ENCODE data around the gene LILRB1. TPM values are rescaled to one million over a fixed set of nuclear protein-coding genes. Genes with fewer than 3 reads are reported as not detected.
A peak's percentile ranks its signal among the peaks of the same experiment; 100 is the strongest.

The LILRB1 gene
- total RNA-seq, 1 donor from 2014 or later = 23.6 TPM

- no peaks in the 10 kb centered on the region for H3K36me3 ChIP-seq
- H3K4me1 ChIP-seq = no peaks in the 10 kb centered on the region
- intact Hi-C loops (cut with DNase I) = no loop called here
- H3K27me3 ChIP-seq = no peaks in the 10 kb centered on the region
- no peaks in the 10 kb centered on the region for H3K9me3 ChIP-seq
- ATAC-seq = peak; percentile 34
- H3K4me3 ChIP-seq = no peak overlapping the region
- no peak for DNase-seq
- TF ChIP-seq CTCF (IDR thresholded peaks at IDR 0.05) = no peak
- H3K27ac ChIP-seq = no peak overlapping the region
Observed at GRCh38 chr19:54608792-54609191, 21.5 kb upstream of the LILRB1 start.

- intact Hi-C loops (cut with DNase I) = no loop called here
- no peaks in the 10 kb centered on the region for H3K4me1 ChIP-seq
- no peak for ATAC-seq
- no peak for TF ChIP-seq CTCF (IDR thresholded peaks at IDR 0.05)
- no peaks in the 10 kb centered on the region for H3K9me3 ChIP-seq
- no peak overlapping the region for H3K4me3 ChIP-seq
- H3K27ac ChIP-seq = no peak overlapping the region
- no peaks in the 10 kb centered on the region for H3K27me3 ChIP-seq
- no peak for DNase-seq
- H3K36me3 ChIP-seq = no peaks in the 10 kb centered on the region
Observed at GRCh38 chr19:54609356-54609791, 20.9 kb upstream of the LILRB1 start.

GRCh38 chr19:54612428-54612827 is 17.9 kb upstream of the LILRB1 start:
- Histone ChIP-seq H3K4me1 (no peaks in the 10 kb centered on the region), H3K4me3 (no peak overlapping the region), H3K27me3 (no peaks in the 10 kb centered on the region), H3K27ac (no peak overlapping the region), H3K9me3 (no peaks in the 10 kb centered on the region), H3K36me3 (no peaks in the 10 kb centered on the region)
- intact Hi-C loops (cut with DNase I) = no loop called here
- ATAC-seq = no peak
- TF ChIP-seq CTCF (IDR thresholded peaks at IDR 0.05) = no peak
- DNase-seq = no peak

- H3K36me3 ChIP-seq = no peaks in the 10 kb centered on the region
- H3K4me3 ChIP-seq = no peak overlapping the region
- intact Hi-C loops (cut with DNase I) = no loop called here
- ATAC-seq = no peak
- no peak for DNase-seq
- H3K27ac ChIP-seq = no peak overlapping the region
- no peaks in the 10 kb centered on the region for H3K4me1 ChIP-seq
- H3K9me3 ChIP-seq = no peaks in the 10 kb centered on the region
- TF ChIP-seq CTCF (IDR thresholded peaks at IDR 0.05) = no peak
- no peaks in the 10 kb centered on the region for H3K27me3 ChIP-seq
Observed at GRCh38 chr19:54614726-54615125, 15.6 kb upstream of the LILRB1 start.

GRCh38 chr19:54616057-54616456 is 14.2 kb upstream of the LILRB1 start:
- DNase-seq (no peak), ATAC-seq (no peak)
- intact Hi-C loops (cut with DNase I) = no loop called here
- Histone ChIP-seq H3K4me3 (no peak overlapping the region), H3K36me3 (no peaks in the 10 kb centered on the region), H3K4me1 (no peaks in the 10 kb centered on the region), H3K9me3 (no peaks in the 10 kb centered on the region), H3K27ac (no peak overlapping the region), H3K27me3 (no peaks in the 10 kb centered on the region)
- TF ChIP-seq CTCF (IDR thresholded peaks at IDR 0.05) = no peak
